OCI-LY1 (cell line): ENCODE measurements around the gene SLC7A7.

Source experiments
- EZH2 ChIP-seq: fragments of 200-600 bp; sonication (generic), shearing (Covaris generic); IDR thresholded peaks from 2 replicates; pipeline ENCODE4 v1.8.0; 2017; ENCODE audit warnings: borderline replicate concordance, mixed run types, mild to moderate bottlenecking, antibody characterized with exemption, low read length, moderate library complexity, mixed read lengths
- TF ChIP-seq, protein P1 (sequence below): fragments of 200-600 bp; sonication (generic), shearing (Covaris generic); IDR thresholded peaks from 2 replicates; pipeline ENCODE4 v1.5.1; 2017; ENCODE audit warnings: mild to moderate bottlenecking, antibody characterized with exemption, low read length, moderate library complexity, mixed read lengths

DNA sequence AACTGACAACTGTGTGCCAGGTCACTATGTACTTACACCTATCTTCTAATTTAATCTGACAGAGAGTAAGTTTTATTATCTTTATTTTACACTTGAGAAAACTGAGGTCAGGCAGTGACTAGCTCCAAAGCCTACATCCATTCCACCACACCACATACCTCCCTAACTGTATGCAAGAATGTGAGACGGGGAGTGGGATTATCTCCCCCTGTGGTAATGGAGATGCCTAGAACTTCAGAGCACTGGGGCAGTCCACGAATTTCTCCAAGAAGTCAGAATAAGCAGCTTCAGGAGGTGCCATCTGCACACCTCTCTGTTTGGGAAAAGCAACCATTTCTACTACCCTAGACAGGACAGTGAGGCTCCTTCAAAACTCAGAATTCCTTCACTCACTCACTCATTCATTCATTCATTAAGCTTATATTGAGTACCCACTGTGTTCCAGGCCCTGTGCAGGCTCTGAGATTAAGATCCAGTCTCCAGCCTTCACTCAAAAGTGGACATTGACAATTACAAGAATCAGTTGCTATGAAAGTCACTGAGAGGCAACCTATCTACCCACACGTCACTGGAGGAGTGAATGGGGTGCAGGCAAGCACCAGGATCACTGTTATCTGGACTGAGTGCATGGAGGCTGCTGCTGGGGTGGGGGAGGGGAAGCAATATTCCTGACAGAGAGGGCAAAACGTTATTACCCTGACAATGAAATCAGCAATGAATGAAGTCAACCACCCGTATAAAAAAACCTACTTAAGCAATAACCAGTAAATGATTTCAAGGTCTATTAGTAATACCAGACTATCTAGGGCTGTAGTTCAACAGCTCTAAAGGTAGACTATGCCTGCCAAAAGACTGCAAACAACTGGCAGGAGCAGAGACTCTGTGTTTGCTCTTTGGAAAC lies 18.0 kb downstream of the SLC7A7 start:
- TF ChIP-seq, protein P1, sequence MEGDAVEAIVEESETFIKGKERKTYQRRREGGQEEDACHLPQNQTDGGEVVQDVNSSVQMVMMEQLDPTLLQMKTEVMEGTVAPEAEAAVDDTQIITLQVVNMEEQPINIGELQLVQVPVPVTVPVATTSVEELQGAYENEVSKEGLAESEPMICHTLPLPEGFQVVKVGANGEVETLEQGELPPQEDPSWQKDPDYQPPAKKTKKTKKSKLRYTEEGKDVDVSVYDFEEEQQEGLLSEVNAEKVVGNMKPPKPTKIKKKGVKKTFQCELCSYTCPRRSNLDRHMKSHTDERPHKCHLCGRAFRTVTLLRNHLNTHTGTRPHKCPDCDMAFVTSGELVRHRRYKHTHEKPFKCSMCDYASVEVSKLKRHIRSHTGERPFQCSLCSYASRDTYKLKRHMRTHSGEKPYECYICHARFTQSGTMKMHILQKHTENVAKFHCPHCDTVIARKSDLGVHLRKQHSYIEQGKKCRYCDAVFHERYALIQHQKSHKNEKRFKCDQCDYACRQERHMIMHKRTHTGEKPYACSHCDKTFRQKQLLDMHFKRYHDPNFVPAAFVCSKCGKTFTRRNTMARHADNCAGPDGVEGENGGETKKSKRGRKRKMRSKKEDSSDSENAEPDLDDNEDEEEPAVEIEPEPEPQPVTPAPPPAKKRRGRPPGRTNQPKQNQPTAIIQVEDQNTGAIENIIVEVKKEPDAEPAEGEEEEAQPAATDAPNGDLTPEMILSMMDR: no peak
- TF ChIP-seq EZH2: no peak
